H1 (cell line): ENCODE data around the gene NAV2. TPM values are rescaled to one million over a fixed set of nuclear protein-coding genes. Genes with fewer than 3 reads are reported as not detected.

ENCODE experiments used
- CTCF ChIA-PET: fragments of 300-600 bp; sonication (Branson Sonifier 250); formaldehyde crosslinking; loops from one replicate; lab custom pipeline; 2021; ENCODE audit not compliant: partially characterized antibody; lab: Charles Lee
- POLR2A ChIA-PET: fragments of 300-600 bp; sonication (Branson Sonifier 250); formaldehyde crosslinking; loops from one replicate; lab custom pipeline; 2021; ENCODE audit warnings: inconsistent platforms; ENCODE audit not compliant: partially characterized antibody; lab: Charles Lee
- DNase-seq, 2 experiments: peaks; one replicate each; pipeline versions ENCODE4 v3.0.0 to v3.0.0-alpha.2; 2010 to 2022; ENCODE audit warnings: low spot score in 2 of 2, low read depth in 1 of 2, mixed read lengths in 1 of 2
- FAIRE-seq: peaks from 2 replicates; lab custom pipeline; 2011; peaks lifted over from hg19 to GRCh38; lab: Jason Lieb, UNC
- H2AFZ ChIP-seq: 2 replicates; pipeline ENCODE4 v1.8.1; 2012; ENCODE audit warnings: low read length, inconsistent platforms
- H2AK5ac ChIP-seq: 2 replicates; pipeline ENCODE4 v1.6.1; 2013; ENCODE audit warnings: low read depth, low read length
- H2BK120ac ChIP-seq: replicated peaks from 2 replicates; pipeline ENCODE3; 2013; ENCODE audit warnings: low read depth, low read length, inconsistent platforms
- H2BK12ac ChIP-seq: 2 replicates; pipeline ENCODE4 v1.6.1; 2013; ENCODE audit warnings: low read depth, low read length
- H2BK15ac ChIP-seq: 2 replicates; pipeline ENCODE4 v1.6.1; 2013; ENCODE audit warnings: low read length
- H2BK20ac ChIP-seq: 2 replicates; pipeline ENCODE4 v1.6.1; 2013; ENCODE audit warnings: low read length
- H2BK5ac ChIP-seq: 2 replicates; pipeline ENCODE4 v1.6.1; 2013; ENCODE audit warnings: low read depth, low read length
- H3K14ac ChIP-seq: 2 replicates; pipeline ENCODE4 v1.6.1; 2013; ENCODE audit warnings: inconsistent platforms; ENCODE audit not compliant: insufficient read length
- H3K18ac ChIP-seq: 2 replicates; pipeline ENCODE4 v1.6.1; 2013; ENCODE audit warnings: low read length; ENCODE audit errors: extremely low read depth
- H3K23ac ChIP-seq: 2 replicates; pipeline ENCODE4 v1.6.1; 2013; ENCODE audit warnings: inconsistent platforms; ENCODE audit not compliant: insufficient read length
- H3K23me2 ChIP-seq: 2 replicates; pipeline ENCODE4 v1.6.1; 2013; ENCODE audit warnings: low read depth, low read length
- H3K27ac ChIP-seq: 2 replicates; pipeline ENCODE4 v1.6.1; 2011; ENCODE audit warnings: low read depth, low read length, inconsistent platforms
- H3K27me3 ChIP-seq, 4 experiments: replicated peaks in 1 of 4; 1 replicate in 1 of 4; 2 replicates in 3 of 4; pipeline versions ENCODE4 v1.6.1 to v1.8.1; 2011 to 2013; ENCODE audit warnings: low read length in 3 of 4, mild to moderate bottlenecking in 3 of 4, inconsistent platforms in 2 of 4, mixed read lengths in 2 of 4, moderate library complexity in 1 of 4; ENCODE audit not compliant: control insufficient read depth in 3 of 4, insufficient read depth in 3 of 4; ENCODE audit errors: extremely low read depth in 1 of 4
- H3K36me3 ChIP-seq, 4 experiments: 2 replicates each; pipeline versions ENCODE4 v1.6.1 to v1.8.1; 2011 to 2013; ENCODE audit warnings: mild to moderate bottlenecking in 4 of 4, low read length in 3 of 4, moderate library complexity in 2 of 4, control low read depth in 1 of 4, inconsistent platforms in 1 of 4; ENCODE audit not compliant: insufficient read depth in 4 of 4, control insufficient read depth in 2 of 4
- H3K4ac ChIP-seq: replicated peaks from 2 replicates; pipeline ENCODE3; 2013; ENCODE audit warnings: low read length, low read depth, mixed read lengths, inconsistent platforms; ENCODE audit not compliant: insufficient read length
- H3K4me1 ChIP-seq, 4 experiments: replicated peaks in 1 of 4; 1 replicate in 1 of 4; 2 replicates in 3 of 4; pipeline versions ENCODE4 v1.6.1 to v1.8.1; 2011 to 2013; ENCODE audit warnings: low read length in 3 of 4, inconsistent platforms in 2 of 4, mixed read lengths in 1 of 4; ENCODE audit not compliant: insufficient read depth in 4 of 4, control insufficient read depth in 3 of 4
- H3K4me2 ChIP-seq, 2 experiments: 2 replicates each; pipeline versions ENCODE4 v1.6.1 to v1.8.1; 2011 to 2013; ENCODE audit warnings: low read depth in 2 of 2, low read length in 2 of 2, control low read depth in 1 of 2, inconsistent platforms in 1 of 2, mild to moderate bottlenecking in 1 of 2; ENCODE audit not compliant: insufficient read depth in 1 of 2
- H3K4me3 ChIP-seq, 4 experiments: fragments of 200-600, 300-600 bp in 1 of 4; sonication (generic), shearing (Covaris generic), sonication (Bioruptor Twin) in 1 of 4; 2 replicates each; pipeline versions ENCODE4 v1.5.1 to v1.8.1; 2011 to 2016; ENCODE audit warnings: low read length in 4 of 4, low read depth in 3 of 4, control low read depth in 2 of 4, inconsistent platforms in 2 of 4, mild to moderate bottlenecking in 2 of 4, mixed read lengths in 1 of 4, moderate library complexity in 1 of 4; ENCODE audit not compliant: insufficient read depth in 2 of 4; ENCODE audit errors: extremely low read depth in 1 of 4
- H3K56ac ChIP-seq: replicated peaks from 2 replicates; pipeline ENCODE3; 2013; ENCODE audit warnings: low read depth, mild to moderate bottlenecking, mixed read lengths, low read length, inconsistent platforms; ENCODE audit not compliant: insufficient read length
- H3K79me1 ChIP-seq: 2 replicates; pipeline ENCODE4 v1.6.1; 2013; ENCODE audit warnings: low read depth, low read length, control low read depth
- H3K79me2 ChIP-seq, 2 experiments: 2 replicates each; pipeline versions ENCODE4 v1.6.1 to v1.8.1; 2012 to 2013; ENCODE audit warnings: low read length in 2 of 2, mild to moderate bottlenecking in 2 of 2, inconsistent platforms in 1 of 2; ENCODE audit not compliant: insufficient read depth in 2 of 2, control insufficient read depth in 1 of 2
- H3K9ac ChIP-seq, 4 experiments: replicated peaks in 1 of 4; 1 replicate in 1 of 4; 2 replicates in 3 of 4; pipeline versions ENCODE4 v1.6.1 to v1.8.1; 2011 to 2013; ENCODE audit warnings: low read depth in 3 of 4, low read length in 3 of 4, control low read depth in 2 of 4, mild to moderate bottlenecking in 2 of 4, moderate library complexity in 2 of 4, inconsistent platforms in 1 of 4; ENCODE audit errors: extremely low read depth in 1 of 4
- H3K9me3 ChIP-seq, 2 experiments: 2 replicates each; pipeline versions ENCODE4 v1.6.1 to v1.8.1; 2012 to 2013; ENCODE audit warnings: mild to moderate bottlenecking in 2 of 2, moderate library complexity in 2 of 2, control low read depth in 1 of 2, inconsistent platforms in 1 of 2, low read depth in 1 of 2, low read length in 1 of 2, mixed read lengths in 1 of 2; ENCODE audit not compliant: insufficient read depth in 2 of 2
- H4K20me1 ChIP-seq, 2 experiments: replicated peaks in 1 of 2; 2 replicates each; pipeline versions ENCODE3 to v1.8.1; 2011 to 2013; ENCODE audit warnings: inconsistent platforms in 2 of 2, low read length in 2 of 2, mild to moderate bottlenecking in 1 of 2; ENCODE audit not compliant: insufficient read depth in 2 of 2, control insufficient read depth in 1 of 2
- H4K5ac ChIP-seq: 2 replicates; pipeline ENCODE4 v1.6.1; 2013; ENCODE audit warnings: low read length, low read depth, mixed read lengths, inconsistent platforms; ENCODE audit not compliant: insufficient read length
- H4K8ac ChIP-seq: 2 replicates; pipeline ENCODE4 v1.8.0; 2013; ENCODE audit warnings: mild to moderate bottlenecking, moderate library complexity, low read length, inconsistent platforms; ENCODE audit not compliant: insufficient read depth; ENCODE audit errors: extremely low read depth
- H4K91ac ChIP-seq: replicated peaks from 2 replicates; pipeline ENCODE3; 2013; ENCODE audit warnings: low read length, mixed read lengths, inconsistent platforms; ENCODE audit not compliant: insufficient read length
- BACH1 ChIP-seq: IDR thresholded peaks from 2 replicates; pipeline ENCODE4 v1.6.1; 2012; ENCODE audit warnings: low read length, improper control_type of control experiment
- CBX8 ChIP-seq: fragments of 300-800, 300-1000 bp; sonication (generic); IDR thresholded peaks from 2 replicates; pipeline ENCODE4 v1.7.1; 2016; ENCODE audit warnings: low read depth, low read length, borderline replicate concordance
- EZH2 ChIP-seq: fragments of 200-600 bp; sonication (generic); IDR thresholded peaks from 2 replicates; pipeline ENCODE4 v1.7.1; 2012; ENCODE audit warnings: low read depth, mild to moderate bottlenecking, moderate library complexity, low read length, inconsistent platforms; ENCODE audit not compliant: severe bottlenecking
- GABPA ChIP-seq: IDR thresholded peaks from 2 replicates; pipeline ENCODE4 v1.6.1; 2011; ENCODE audit warnings: mild to moderate bottlenecking, low read length, moderate library complexity, borderline replicate concordance; ENCODE audit not compliant: insufficient read depth
- HDAC6 ChIP-seq: IDR thresholded peaks from one replicate; pipeline ENCODE4 v1.7.1; 2012; ENCODE audit warnings: low read depth, mild to moderate bottlenecking, inconsistent platforms, low read length, moderate library complexity
- KDM1A ChIP-seq: fragments of 200-600, 300-600 bp; sonication (generic); IDR thresholded peaks from 2 replicates; pipeline ENCODE4 v1.7.1; 2016; ENCODE audit warnings: mild to moderate bottlenecking, low read length, borderline replicate concordance
- NANOG ChIP-seq: IDR thresholded peaks from 2 replicates; pipeline ENCODE4 v1.6.1; 2011; ENCODE audit warnings: low read length, low read depth, mild to moderate bottlenecking, inconsistent platforms; ENCODE audit not compliant: insufficient read depth, poor library complexity, severe bottlenecking
- POLR2AphosphoS5 ChIP-seq: IDR thresholded peaks from 2 replicates; pipeline ENCODE4 v1.6.1; 2011; ENCODE audit warnings: low read depth, low read length
- RBBP5 ChIP-seq: IDR thresholded peaks from 2 replicates; pipeline ENCODE4 v1.7.1; 2012; ENCODE audit warnings: low read depth, mild to moderate bottlenecking, inconsistent platforms, low read length, moderate library complexity, borderline replicate concordance
- SP2 ChIP-seq: IDR thresholded peaks from 2 replicates; pipeline ENCODE4 v1.6.1; 2012; ENCODE audit warnings: mild to moderate bottlenecking, low read length, inconsistent platforms
- TAF1 ChIP-seq: IDR thresholded peaks from 2 replicates; pipeline ENCODE4 v1.6.1; 2011; ENCODE audit warnings: mild to moderate bottlenecking, low read depth, low read length
- TCF12 ChIP-seq: IDR thresholded peaks from 2 replicates; pipeline ENCODE4 v1.6.1; 2011; ENCODE audit warnings: low read depth, mild to moderate bottlenecking, low read length
- WGBS, 2 experiments: shearing (Covaris generic) in 1 of 2; methylation state at CpG; one replicate each; pipeline versions ENCODE4 v1.1.6 to v1.1.7; 2013 to 2015; ENCODE audit warnings: low lambda C conversion rate in 2 of 2, mixed read lengths in 2 of 2, inconsistent platforms in 1 of 2, low coverage in 1 of 2, missing lambda C conversion rate in 1 of 2; ENCODE audit not compliant: insufficient replicate concordance in 2 of 2, insufficient coverage in 1 of 2, insufficient read length in 1 of 2; ENCODE audit errors: extremely low coverage in 1 of 2, missing lambda C conversion rate in 1 of 2; 5-methylcytosine and 5-hydroxymethylcytosine counted together
- polyA plus RNA-seq, 7 experiments: library from polyadenylated mRNA; depleted of rRNA in 3 of 7; stranded (reverse) in 5 of 7; unstranded in 2 of 7; fragments of >200 nt in 5 of 7; fragments of 200-250 nt in 2 of 7; gene quantifications; 1 replicate in 5 of 7; 2 replicates in 1 of 7; 4 replicates in 1 of 7; pipeline versions ENCODE4 v1.2.1 to v1.2.3, GENCODE V29; 2011 to 2013; ENCODE audit warnings: missing spikeins in 2 of 7, mixed read lengths in 2 of 7
- total RNA-seq: library from RNA; stranded (reverse); fragmentation: NEBNext Ultra II Directional; extraction: Animal tissue kit (Norgen Biotek cat#: 25700); gene quantifications from 2 replicates; pipeline ENCODE4 v1.2.1, GENCODE V29; 2021
- TF ChIP-seq, protein P1 (sequence below): IDR thresholded peaks from 2 replicates; pipeline ENCODE4 v1.6.1; 2011; ENCODE audit warnings: low read length, improper control_type of control experiment

The NAV2 gene
- total and polyA plus RNA-seq, 2 of the 8 experiments (the other 6 are each of a cell fraction or from before 2014, with no cell fraction given), result 35.6 to 73.6 TPM

GRCh38 chr11:19866037-19866436 lies 153.4 kb downstream of the NAV2 start:
- Histone ChIP-seq H2AFZ (no peak overlapping the region), H3K18ac (no peak overlapping the region)
- TF ChIP-seq GABPA (no peak), BACH1 (no peak), TCF12 (no peak), RBBP5 (no peak), NANOG (no peak), CBX8 (no peak), HDAC6 (no peak), SP2 (no peak), TAF1 (no peak), EZH2 (no peak), KDM1A (no peak), POLR2AphosphoS5 (no peak)
- TF ChIP-seq, protein P1, sequence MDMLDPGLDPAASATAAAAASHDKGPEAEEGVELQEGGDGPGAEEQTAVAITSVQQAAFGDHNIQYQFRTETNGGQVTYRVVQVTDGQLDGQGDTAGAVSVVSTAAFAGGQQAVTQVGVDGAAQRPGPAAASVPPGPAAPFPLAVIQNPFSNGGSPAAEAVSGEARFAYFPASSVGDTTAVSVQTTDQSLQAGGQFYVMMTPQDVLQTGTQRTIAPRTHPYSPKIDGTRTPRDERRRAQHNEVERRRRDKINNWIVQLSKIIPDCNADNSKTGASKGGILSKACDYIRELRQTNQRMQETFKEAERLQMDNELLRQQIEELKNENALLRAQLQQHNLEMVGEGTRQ, result no peak

More at GRCh38 chr11:19866037-19866436, 153.4 kb downstream of the NAV2 start:
- H2AK5ac ChIP-seq, result no peak overlapping the region
- H3K27me3 ChIP-seq, result no peaks in the 10 kb centered on the region
- no peak overlapping the region for H3K27ac ChIP-seq
- H3K23ac ChIP-seq, result no peak overlapping the region
- H3K36me3 ChIP-seq, result peaks cover 3 to 9% (median 6%) of the 10 kb centered on the region in 4 experiments; a peak in 6 of 8 replicates
- no peak overlapping the region for H2BK120ac ChIP-seq
- H2BK5ac ChIP-seq, result no peak overlapping the region
- H2BK15ac ChIP-seq, result no peak overlapping the region
- no peaks in the 10 kb centered on the region for H3K23me2 ChIP-seq
- ChIA-PET POLR2A (no interaction called here), CTCF (interaction anchor here (0.6 kb wide), 1 partner anchor 281 kb away, joined by 3 read pairs; no protein-coding TSS in a partner anchor)
- no peak overlapping the region for H3K9ac ChIP-seq
- FAIRE-seq (no peak), DNase-seq (no peak)
- no peak overlapping the region for H3K14ac ChIP-seq
- H2BK20ac ChIP-seq, result no peak overlapping the region
- H2BK12ac ChIP-seq, result peak overlapping the region; percentile 20; the same call in 1 of the 2 replicates
- peaks cover 4 to 28% (median 13%) of the 10 kb centered on the region in 4 experiments for H3K4me1 ChIP-seq
- no peaks in the 10 kb centered on the region for H4K20me1 ChIP-seq
- H3K4me3 ChIP-seq, result no peak overlapping the region
- H4K8ac ChIP-seq, result no peak overlapping the region; the same call in 1 of the 2 replicates
- peaks cover 0 to 29% of the 10 kb centered on the region in 2 experiments; a peak in 2 of 4 replicates for H3K79me2 ChIP-seq
- no peak overlapping the region for H3K4me2 ChIP-seq
- no peak overlapping the region for H4K91ac ChIP-seq
- H3K4ac ChIP-seq, result no peak overlapping the region
- H3K79me1 ChIP-seq, result peaks cover 5% of the 10 kb centered on the region; the same call in 1 of the 2 replicates
- no peaks in the 10 kb centered on the region for H3K9me3 ChIP-seq
- WGBS, 2 experiments, result 93% methylated on average over 3 of the region's 3 CpGs; no CpG with 5 or more reads in 1 of the 2 experiments
- H4K5ac ChIP-seq, result no peak overlapping the region
- H3K56ac ChIP-seq, result no peak overlapping the region
